Subcutaneous abdominal adipose tissue (tissue), 5 donors: ENCODE data around the gene GOPC.
"Not testable (repeated sequence)": the region's sequence is repeated elsewhere in the genome, so short reads cannot be mapped to it uniquely, and the experiment has no call there.

Source experiments
- H3K27ac ChIP-seq: one replicate; pipeline ENCODE4 v1.7.0; 2013; ENCODE audit warnings: low read depth, mild to moderate bottlenecking, inconsistent platforms, low read length, moderate library complexity
- H3K27me3 ChIP-seq, 5 donors: one replicate each; pipeline ENCODE4 v1.7.0; 2013; ENCODE audit warnings: low read length in 5 of 5, inconsistent platforms in 1 of 5; ENCODE audit not compliant: control insufficient read depth in 5 of 5, insufficient read depth in 4 of 5
- H3K36me3 ChIP-seq, 5 donors: one replicate each; pipeline ENCODE4 v1.7.0; 2013; ENCODE audit warnings: low read length in 5 of 5; ENCODE audit not compliant: control insufficient read depth in 5 of 5, insufficient read depth in 5 of 5
- H3K4me1 ChIP-seq, 5 donors: one replicate each; pipeline ENCODE4 v1.7.0; 2013; ENCODE audit warnings: low read length in 5 of 5, mild to moderate bottlenecking in 3 of 5, moderate library complexity in 1 of 5; ENCODE audit not compliant: control insufficient read depth in 5 of 5, insufficient read depth in 5 of 5
- H3K4me3 ChIP-seq, 5 donors: one replicate each; pipeline ENCODE4 v1.7.0; 2013; ENCODE audit warnings: low read length in 5 of 5, low read depth in 1 of 5
- H3K9ac ChIP-seq, 5 donors: one replicate each; pipeline ENCODE4 v1.7.0; 2013; ENCODE audit warnings: low read length in 5 of 5, mild to moderate bottlenecking in 4 of 5, moderate library complexity in 3 of 5
- H3K9me3 ChIP-seq, 5 donors: one replicate each; pipeline ENCODE4 v1.7.0; 2013; ENCODE audit warnings: low read length in 5 of 5; ENCODE audit not compliant: control insufficient read depth in 5 of 5
- donor health status: healthy.
- donor health status: healthy.
- donor health status: healthy.
- donor health status: healthy.
- donor health status: healthy.

The GOPC gene

DNA sequence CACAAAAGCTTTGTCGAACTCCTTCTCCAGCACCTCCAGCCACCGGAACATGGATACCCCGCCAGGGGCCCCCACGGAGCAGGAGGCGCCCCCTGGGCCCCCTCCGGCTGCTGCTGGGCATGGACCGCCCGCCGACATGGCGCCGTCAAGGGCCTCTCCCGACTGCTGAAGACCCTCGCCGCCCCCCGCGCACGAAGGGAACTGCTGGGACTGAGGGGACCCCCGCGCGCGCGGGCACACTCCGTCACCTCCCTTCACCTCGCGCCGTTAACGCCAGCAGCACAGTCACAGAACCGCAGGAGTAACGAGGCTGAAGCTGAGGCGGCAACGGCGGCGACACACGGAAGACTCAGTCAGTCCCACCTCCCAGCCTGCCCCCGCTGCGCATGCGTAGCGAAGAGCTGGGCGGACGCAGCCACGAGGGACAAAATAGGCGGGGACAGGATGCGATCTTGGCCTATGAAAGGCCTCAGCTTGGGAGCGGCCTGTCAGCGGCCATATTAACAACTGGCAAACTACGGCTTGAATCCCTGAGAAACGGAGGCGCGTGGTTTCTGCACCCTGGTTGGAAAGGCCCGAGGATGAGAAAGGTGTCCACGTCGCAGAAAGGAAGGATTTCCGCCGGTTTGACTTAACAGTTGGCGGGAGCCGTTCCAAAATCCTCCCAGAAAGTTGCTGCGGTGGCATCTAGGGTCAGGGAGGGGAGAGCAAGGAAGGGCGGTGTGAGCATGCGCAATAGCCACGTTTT, at the start of gene GOPC:
GOPC (minus strand) TSS at position 361 of the 748 bp plus-strand sequence; CDS start at position 138, 223 bp downstream.
- no peaks in the 10 kb centered on the region for H3K27me3 ChIP-seq
- H3K9me3 ChIP-seq: no peaks in the 10 kb centered on the region
- peak within 1 kb of the TSS; percentile 83 to 97 (median 91) for H3K9ac ChIP-seq
- H3K4me1 ChIP-seq: peaks cover 0 to 32% (median 26%) of the 10 kb centered on the region in 5 donors
- peak within 1 kb of the TSS; percentile 86 for H3K27ac ChIP-seq
- peaks cover 0 to 5% (median 0%) of the 10 kb centered on the region in 5 donors for H3K36me3 ChIP-seq
- H3K4me3 ChIP-seq: peak within 1 kb of the TSS; percentile 85 to 98 (median 93)

DNA sequence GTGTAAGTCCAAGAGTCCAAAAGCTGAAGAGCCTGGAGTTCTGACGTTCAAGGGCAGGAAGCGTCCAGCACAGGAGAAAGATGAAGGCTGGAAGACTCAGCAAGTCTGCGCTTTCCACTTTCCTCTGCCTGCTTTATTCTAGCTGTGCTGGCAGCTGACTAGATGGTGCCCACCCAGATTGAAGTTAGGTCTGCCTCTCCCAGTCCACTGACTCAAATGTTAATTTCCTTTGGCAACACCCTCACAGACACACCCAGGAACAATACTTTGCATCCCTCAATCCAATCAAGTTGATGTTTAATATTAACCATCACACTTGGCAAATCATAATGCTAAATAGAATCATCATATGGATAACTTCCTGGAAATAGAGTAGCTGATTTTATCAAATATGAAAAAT, 49.7 kb upstream of the GOPC start:
- H3K4me1 ChIP-seq, H3K9me3 ChIP-seq: not testable (repeated sequence)

GRCh38 chr6:117642976-117643375, 40.7 kb upstream of the GOPC start:
- Histone ChIP-seq H3K9ac (no peak overlapping the region), H3K4me3 (no peak overlapping the region), H3K27me3 (no peaks in the 10 kb centered on the region), H3K9me3 (peaks cover 0 to 7% (median 4%) of the 10 kb centered on the region in 5 donors), H3K4me1 (no peaks in the 10 kb centered on the region), H3K27ac (no peak overlapping the region), H3K36me3 (no peaks in the 10 kb centered on the region)

More for the DNA sequence above, 49.7 kb upstream of the GOPC start:
- H3K4me3 ChIP-seq, H3K36me3 ChIP-seq, H3K9ac ChIP-seq, H3K27ac ChIP-seq, H3K27me3 ChIP-seq: not testable (repeated sequence)

DNA sequence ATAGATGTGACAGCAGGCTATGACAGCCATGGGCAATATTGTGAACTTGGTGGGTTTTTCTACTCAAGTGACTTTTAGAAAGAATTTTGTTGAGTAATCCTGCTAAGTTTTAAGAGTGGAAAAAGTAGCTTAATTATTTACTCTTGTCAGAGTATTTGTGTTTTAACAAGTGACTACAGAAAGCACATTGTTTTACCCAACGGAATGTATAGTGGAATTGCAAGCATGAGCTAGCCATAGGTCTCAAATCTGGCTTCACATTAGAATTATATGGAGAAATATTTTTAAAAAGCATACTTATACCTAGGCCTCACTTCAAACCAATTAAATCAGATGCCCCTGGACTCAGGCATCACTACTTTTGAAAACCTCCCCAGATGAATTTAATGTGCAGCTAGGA, 35.5 kb upstream of the GOPC start:
- H3K9me3 ChIP-seq: peaks cover 0 to 7% (median 4%) of the 10 kb centered on the region in 5 donors
- no peak overlapping the region for H3K4me3 ChIP-seq
- no peak overlapping the region for H3K27ac ChIP-seq
- H3K27me3 ChIP-seq: no peaks in the 10 kb centered on the region
- no peaks in the 10 kb centered on the region for H3K4me1 ChIP-seq
- no peaks in the 10 kb centered on the region for H3K36me3 ChIP-seq
- H3K9ac ChIP-seq: no peak overlapping the region

DNA sequence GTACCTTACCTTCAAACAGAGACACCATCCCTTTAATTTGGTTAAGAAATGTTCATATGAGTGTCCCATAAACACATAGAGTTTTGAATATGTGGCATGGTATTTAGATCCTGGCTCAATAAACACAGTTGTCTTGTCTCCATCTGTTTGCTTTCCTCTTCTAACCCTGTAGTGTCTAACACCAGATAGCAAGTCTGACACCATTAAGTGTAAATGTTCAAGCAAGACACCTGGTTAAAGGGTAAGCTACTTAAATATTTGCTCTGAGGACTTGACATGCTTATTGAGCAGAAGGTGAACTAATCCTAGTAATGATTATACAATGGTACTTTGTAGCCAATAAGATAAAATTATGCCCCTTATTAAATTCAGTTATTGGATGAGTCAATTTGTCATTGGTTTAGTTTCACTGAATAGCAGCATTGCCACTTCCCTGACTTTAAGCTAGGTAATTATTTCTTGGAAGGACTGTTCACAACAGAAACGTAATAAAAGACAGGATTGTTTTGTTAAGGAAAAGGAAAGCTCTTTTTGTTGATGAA, 26.9 kb upstream of the GOPC start:
- no peak overlapping the region for H3K9ac ChIP-seq
- no peak overlapping the region for H3K4me3 ChIP-seq
- peaks cover 0 to 9% (median 5%) of the 10 kb centered on the region in 5 donors for H3K9me3 ChIP-seq
- no peaks in the 10 kb centered on the region for H3K4me1 ChIP-seq
- H3K27ac ChIP-seq: no peak overlapping the region
- no peaks in the 10 kb centered on the region for H3K36me3 ChIP-seq
- no peaks in the 10 kb centered on the region for H3K27me3 ChIP-seq

- Histone ChIP-seq H3K4me1 (no peaks in the 10 kb centered on the region), H3K27ac (no peak overlapping the region), H3K9me3 (peaks cover 0 to 23% (median 5%) of the 10 kb centered on the region in 5 donors), H3K9ac (no peak overlapping the region), H3K4me3 (no peak overlapping the region), H3K27me3 (no peaks in the 10 kb centered on the region), H3K36me3 (no peaks in the 10 kb centered on the region)
Measured at GRCh38 chr6:117627533-117627932, 25.2 kb upstream of the GOPC start.

- no peak overlapping the region for H3K9ac ChIP-seq
- H3K27me3 ChIP-seq: no peaks in the 10 kb centered on the region
- no peaks in the 10 kb centered on the region for H3K36me3 ChIP-seq
- H3K9me3 ChIP-seq: peaks cover 0 to 23% (median 5%) of the 10 kb centered on the region in 5 donors
- H3K27ac ChIP-seq: no peak overlapping the region
- no peaks in the 10 kb centered on the region for H3K4me1 ChIP-seq
- H3K4me3 ChIP-seq: no peak overlapping the region
Measured at GRCh38 chr6:117624869-117625481, 22.7 kb upstream of the GOPC start.

GRCh38 chr6:117619178-117619577, 16.9 kb upstream of the GOPC start:
- H3K4me1 ChIP-seq: peaks cover 0 to 2% (median 0%) of the 10 kb centered on the region in 5 donors
- no peak overlapping the region for H3K9ac ChIP-seq
- H3K27me3 ChIP-seq: no peaks in the 10 kb centered on the region

GRCh38 chr6:117617210-117618035, 15.1 kb upstream of the GOPC start:
- H3K4me1 ChIP-seq: peaks cover 0 to 2% (median 0%) of the 10 kb centered on the region in 5 donors
- H3K9me3 ChIP-seq: no peaks in the 10 kb centered on the region
- no peak overlapping the region for H3K4me3 ChIP-seq
- no peak overlapping the region for H3K9ac ChIP-seq
- no peaks in the 10 kb centered on the region for H3K36me3 ChIP-seq
- no peak overlapping the region for H3K27ac ChIP-seq
- no peaks in the 10 kb centered on the region for H3K27me3 ChIP-seq

More at GRCh38 chr6:117619178-117619577, 16.9 kb upstream of the GOPC start:
- Histone ChIP-seq H3K27ac (no peak overlapping the region), H3K9me3 (peaks cover 0 to 14% (median 3%) of the 10 kb centered on the region in 5 donors), H3K36me3 (no peaks in the 10 kb centered on the region), H3K4me3 (no peak overlapping the region)
